Gastroesophageal sphincter (tissue), 3 donors: ENCODE data around the gene DOCK4.

Experiments
- EP300 ChIP-seq: sonication (generic); formaldehyde crosslinking; IDR thresholded peaks from one replicate; pipeline ENCODE4 v1.6.1; 2017; ENCODE audit warnings: antibody characterized with exemption, mild to moderate bottlenecking
- POLR2A ChIP-seq, 2 donors: fragments of 450-650 bp; IDR thresholded peaks; one replicate each; pipeline ENCODE4 v1.6.1; 2017; ENCODE audit warnings: antibody characterized with exemption in 2 of 2, mild to moderate bottlenecking in 2 of 2, moderate library complexity in 1 of 2
- POLR2AphosphoS5 ChIP-seq: sonication (generic); formaldehyde crosslinking; IDR thresholded peaks from one replicate; pipeline ENCODE4 v1.6.1; 2017; ENCODE audit warnings: antibody characterized with exemption
- TF ChIP-seq, protein P1 (sequence below), 4 experiments: fragments of 200-600 bp in 2 of 4; fragments of 450-650 bp in 2 of 4; sonication (generic) in 1 of 4; IDR thresholded peaks; one replicate each; pipeline ENCODE4 v1.5.1; 2017 to 2019; ENCODE audit warnings: antibody characterized with exemption in 4 of 4, mild to moderate bottlenecking in 2 of 4, moderate library complexity in 2 of 4

DNA sequence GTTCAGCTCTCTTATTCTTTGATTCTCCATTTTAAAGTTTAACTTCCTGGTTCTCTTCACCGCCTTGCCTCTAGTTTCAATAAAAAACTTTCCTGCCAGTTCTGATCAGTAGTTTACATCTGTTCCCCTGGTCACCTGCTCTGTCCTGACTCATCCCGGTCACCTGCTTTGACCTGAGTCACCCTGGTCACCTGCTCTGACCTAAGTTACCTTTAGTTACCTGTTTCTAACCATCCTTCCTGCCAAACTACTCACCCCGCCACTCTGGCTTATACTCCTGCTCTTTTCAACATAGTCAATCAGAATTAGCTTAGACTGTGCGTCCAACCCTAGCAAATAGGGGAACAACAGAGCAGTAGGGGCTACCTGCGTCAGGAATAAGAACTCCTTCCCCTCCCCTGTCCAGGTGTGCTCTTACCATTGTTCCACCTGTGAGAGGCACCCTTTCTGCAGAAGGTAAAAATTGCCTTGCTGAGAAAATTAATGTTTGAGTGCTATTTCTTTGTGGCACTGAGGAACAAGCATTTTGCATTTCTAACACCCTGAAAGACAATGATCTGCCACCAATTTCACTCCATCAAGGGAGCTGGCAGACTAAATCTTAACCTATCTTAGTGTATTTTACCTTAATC, 263.6 kb downstream of the DOCK4 start:
- no peak for TF ChIP-seq POLR2A (IDR thresholded peaks at IDR 0.05)
- TF ChIP-seq, protein P1, sequence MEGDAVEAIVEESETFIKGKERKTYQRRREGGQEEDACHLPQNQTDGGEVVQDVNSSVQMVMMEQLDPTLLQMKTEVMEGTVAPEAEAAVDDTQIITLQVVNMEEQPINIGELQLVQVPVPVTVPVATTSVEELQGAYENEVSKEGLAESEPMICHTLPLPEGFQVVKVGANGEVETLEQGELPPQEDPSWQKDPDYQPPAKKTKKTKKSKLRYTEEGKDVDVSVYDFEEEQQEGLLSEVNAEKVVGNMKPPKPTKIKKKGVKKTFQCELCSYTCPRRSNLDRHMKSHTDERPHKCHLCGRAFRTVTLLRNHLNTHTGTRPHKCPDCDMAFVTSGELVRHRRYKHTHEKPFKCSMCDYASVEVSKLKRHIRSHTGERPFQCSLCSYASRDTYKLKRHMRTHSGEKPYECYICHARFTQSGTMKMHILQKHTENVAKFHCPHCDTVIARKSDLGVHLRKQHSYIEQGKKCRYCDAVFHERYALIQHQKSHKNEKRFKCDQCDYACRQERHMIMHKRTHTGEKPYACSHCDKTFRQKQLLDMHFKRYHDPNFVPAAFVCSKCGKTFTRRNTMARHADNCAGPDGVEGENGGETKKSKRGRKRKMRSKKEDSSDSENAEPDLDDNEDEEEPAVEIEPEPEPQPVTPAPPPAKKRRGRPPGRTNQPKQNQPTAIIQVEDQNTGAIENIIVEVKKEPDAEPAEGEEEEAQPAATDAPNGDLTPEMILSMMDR (IDR thresholded peaks at IDR 0.05): no peak
- TF ChIP-seq POLR2AphosphoS5: no peak
- TF ChIP-seq EP300: no peak
